Endothelial cell of umbilical vein (primary cell): ENCODE data around the gene LRRTM4. TPM values are rescaled to one million over a fixed set of nuclear protein-coding genes. Genes with fewer than 3 reads are reported as not detected.

ENCODE experiments used
- BruUV-seq: library from RNA; stranded (reverse); fragments of 400-500 nt; replicated peaks from 2 replicates; lab custom pipeline; 2021; lab: Mats Ljungman, UMichigan
- CTCF ChIA-PET: fragments of 300-600, 350-600 bp; sonication (Branson Sonifier 250); formaldehyde crosslinking; loops from one replicate; lab custom pipeline; 2021; ENCODE audit warnings: antibody characterized with exemption, inconsistent platforms; lab: Charles Lee
- POLR2A ChIA-PET: fragments of 300-600, 350-600 bp; sonication (Branson Sonifier 250); formaldehyde crosslinking; loops from one replicate; lab custom pipeline; 2021; ENCODE audit warnings: antibody characterized with exemption, inconsistent platforms; lab: Charles Lee
- DNase-seq: peaks from one replicate; pipeline ENCODE4 v3.0.0-alpha.2; 2011; ENCODE audit warnings: low read depth, low spot score
- FAIRE-seq: peaks from 2 replicates; lab custom pipeline; 2011; peaks lifted over from hg19 to GRCh38; lab: Jason Lieb, UNC
- H2AFZ ChIP-seq: 2 replicates; pipeline ENCODE4 v1.6.0; 2012; ENCODE audit warnings: low read depth, low read length, control low read depth, inconsistent platforms
- H3K27ac ChIP-seq: 2 replicates; pipeline ENCODE4 v1.5.1; 2011; ENCODE audit warnings: low read depth, mild to moderate bottlenecking, control low read depth, low read length, moderate library complexity; ENCODE audit not compliant: insufficient read depth
- H3K27me3 ChIP-seq, 2 experiments: 2 replicates each; pipeline versions ENCODE4 v1.6.0 to v1.6.1; 2011; ENCODE audit warnings: low read length in 2 of 2, mixed read lengths in 1 of 2; ENCODE audit not compliant: control insufficient read depth in 2 of 2, insufficient read depth in 2 of 2
- H3K36me3 ChIP-seq, 2 experiments: 2 replicates in 1 of 2; 3 replicates in 1 of 2; pipeline ENCODE4 v1.5.1; 2011; ENCODE audit warnings: low read length in 2 of 2, mild to moderate bottlenecking in 1 of 2, moderate library complexity in 1 of 2; ENCODE audit not compliant: control insufficient read depth in 2 of 2, insufficient read depth in 2 of 2; ENCODE audit errors: extremely low read depth in 1 of 2
- H3K4me1 ChIP-seq: 3 replicates; pipeline ENCODE4 v1.5.1; 2011; ENCODE audit warnings: mild to moderate bottlenecking, low read length; ENCODE audit not compliant: control insufficient read depth, insufficient read depth; ENCODE audit errors: extremely low read depth
- H3K4me2 ChIP-seq: 2 replicates; pipeline ENCODE4 v1.6.1; 2011; ENCODE audit warnings: low read length, control low read depth, mixed read lengths; ENCODE audit not compliant: insufficient read depth
- H3K4me3 ChIP-seq, 3 experiments: fragments of 200-600 bp in 1 of 3; sonication (generic), shearing (Covaris generic) in 1 of 3; replicated peaks in 1 of 3; 2 replicates each; pipeline ENCODE4 v1.5.1; 2011 to 2016; ENCODE audit warnings: control low read depth in 3 of 3, low read length in 3 of 3, mild to moderate bottlenecking in 2 of 3, inconsistent platforms in 1 of 3, low read depth in 1 of 3, moderate library complexity in 1 of 3; ENCODE audit not compliant: insufficient read depth in 1 of 3
- H3K79me2 ChIP-seq: 2 replicates; pipeline ENCODE4 v1.6.0; 2012; ENCODE audit warnings: low read length, inconsistent platforms; ENCODE audit not compliant: control insufficient read depth, insufficient read depth
- H3K9ac ChIP-seq: replicated peaks from 2 replicates; pipeline ENCODE3; 2011; ENCODE audit warnings: low read length, control low read depth; ENCODE audit not compliant: insufficient read depth; ENCODE audit errors: extremely low read depth
- H3K9me1 ChIP-seq: replicated peaks from 3 replicates; pipeline ENCODE4 v1.6.0; 2011; ENCODE audit warnings: mild to moderate bottlenecking, low read length; ENCODE audit not compliant: control insufficient read depth, insufficient read depth; ENCODE audit errors: extremely low read depth
- H3K9me3 ChIP-seq: replicated peaks from 2 replicates; pipeline ENCODE4 v1.5.1; 2012; ENCODE audit warnings: low read length, inconsistent platforms; ENCODE audit not compliant: control insufficient read depth, insufficient read depth
- H4K20me1 ChIP-seq: replicated peaks from 2 replicates; pipeline ENCODE3; 2011; ENCODE audit warnings: mild to moderate bottlenecking, low read length; ENCODE audit not compliant: control insufficient read depth, insufficient read depth; ENCODE audit errors: extremely low read depth
- CTCF ChIP-seq, 2 donors: IDR thresholded peaks; 1 replicate in 1 of 2; 2 replicates in 1 of 2; pipeline ENCODE4 v1.5.1; 2011; ENCODE audit warnings: low read length in 2 of 2, mild to moderate bottlenecking in 2 of 2, moderate library complexity in 2 of 2, control low read depth in 1 of 2, inconsistent platforms in 1 of 2, low read depth in 1 of 2; ENCODE audit not compliant: insufficient read depth in 1 of 2; ENCODE audit errors: extremely low read depth in 1 of 2
- EZH2 ChIP-seq: IDR thresholded peaks from 2 replicates; pipeline ENCODE4 v1.6.1; 2012; ENCODE audit warnings: borderline replicate concordance, low read depth, mild to moderate bottlenecking, moderate library complexity, low read length, inconsistent platforms; ENCODE audit not compliant: severe bottlenecking
- FOS ChIP-seq: IDR thresholded peaks from 2 replicates; pipeline ENCODE4 v1.6.1; 2011; ENCODE audit warnings: mild to moderate bottlenecking, low read length, moderate library complexity, borderline replicate concordance; ENCODE audit not compliant: insufficient read depth
- GATA2 ChIP-seq: IDR thresholded peaks from 2 replicates; pipeline ENCODE4 v1.7.0; 2011; ENCODE audit warnings: low read depth, mild to moderate bottlenecking, moderate library complexity, mixed read lengths, low read length; ENCODE audit not compliant: insufficient read length, insufficient read depth
- JUN ChIP-seq: IDR thresholded peaks from 2 replicates; pipeline ENCODE4 v1.6.1; 2011; ENCODE audit warnings: borderline replicate concordance, low read depth; ENCODE audit not compliant: insufficient read length, insufficient read depth
- MAX ChIP-seq: IDR thresholded peaks from 2 replicates; pipeline ENCODE4 v1.6.1; 2011; ENCODE audit not compliant: insufficient read depth, insufficient read length
- MYC ChIP-seq: IDR thresholded peaks from one replicate; pipeline ENCODE4 v1.6.1; 2011; ENCODE audit warnings: mild to moderate bottlenecking, low read depth, low read length
- POLR2A ChIP-seq: IDR thresholded peaks from 2 replicates; pipeline ENCODE4 v1.6.1; 2012; ENCODE audit warnings: low read depth, mild to moderate bottlenecking, control low read depth, low read length
- POLR2AphosphoS5 ChIP-seq: IDR thresholded peaks from 2 replicates; pipeline ENCODE4 v1.6.1; 2012; ENCODE audit warnings: low read depth, mild to moderate bottlenecking, control low read depth, low read length, moderate library complexity; ENCODE audit not compliant: insufficient read depth
- dilution Hi-C: fragments of 300-500 bp; cut with MboI; formaldehyde crosslinking; loops from one replicate; pipeline ENCODE4 v1.15.0; 2019; ENCODE audit warnings: low sequenced_read_pairs; ENCODE audit not compliant: extremely low pct_ligation_motif_present
- intact Hi-C: fragments of 100-400 bp; cut with micrococcal nuclease; formaldehyde crosslinking; loops from one replicate; pipeline ENCODE4 v1.10.0; 2022
- polyA plus RNA-seq, 4 experiments: library from polyadenylated mRNA; depleted of rRNA in 3 of 4; stranded (reverse) in 3 of 4; unstranded in 1 of 4; fragments of >200 nt; gene quantifications; 2 replicates each; pipeline versions ENCODE4 v1.2.1 to v1.2.3, GENCODE V29; 2011 to 2012; ENCODE audit warnings: missing spikeins in 1 of 4
- total RNA-seq: library from RNA; stranded (reverse); gene quantifications from 2 replicates; pipeline ENCODE4 v1.2.3, GENCODE V29; 2021

Gene LRRTM4
- total and polyA plus RNA-seq, 2 donors (not counting 3 experiments of a cell fraction or from before 2014, with no cell fraction given): not detected

- Histone ChIP-seq H3K27me3 (no peaks in the 10 kb centered on the region), H3K4me2 (no peak overlapping the region), H3K4me3 (no peak overlapping the region), H3K27ac (no peak overlapping the region), H3K79me2 (no peaks in the 10 kb centered on the region), H3K9ac (no peak overlapping the region), H3K9me3 (no peaks in the 10 kb centered on the region), H3K9me1 (no peaks in the 10 kb centered on the region), H2AFZ (no peak overlapping the region), H3K36me3 (no peaks in the 10 kb centered on the region), H3K4me1 (peaks cover 21% of the 10 kb centered on the region), H4K20me1 (no peaks in the 10 kb centered on the region)
- BruUV-seq: no TSS peak
- no peak for TF ChIP-seq GATA2
- no peak for TF ChIP-seq CTCF (IDR thresholded peaks at IDR 0.05; ENCODE audit: extremely low read depth in 1 of 2, insufficient read depth in 1 of 2, low read depth in 1 of 2, low read length in 2 of 2)
- no peak for TF ChIP-seq POLR2A
- TF ChIP-seq FOS: no peak
- TF ChIP-seq MYC: no peak
- TF ChIP-seq POLR2AphosphoS5: no peak
- no peak for TF ChIP-seq JUN
- no peak for TF ChIP-seq EZH2
- no peak for TF ChIP-seq MAX
- intact Hi-C loops: no loop called here
- ChIA-PET CTCF (no interaction called here), POLR2A (no interaction called here)
- dilution Hi-C loops: no loop called here
- FAIRE-seq: no peak
- DNase-seq: peak; percentile 2
Observed at GRCh38 chr2:76870011-76870410, 652.2 kb downstream of the LRRTM4 start.
